Neural cell (in vitro differentiated cells): ENCODE data around the gene ISLR2.

Source experiments
- CTCF ChIP-seq: fragments of 450-650 bp; IDR thresholded peaks from 2 replicates; pipeline ENCODE4 v1.5.1; 2014; ENCODE audit warnings: antibody characterized with exemption, mild to moderate bottlenecking, moderate library complexity; ENCODE audit not compliant: poor library complexity, severe bottlenecking
- EP300 ChIP-seq: fragments of 450-650 bp; conservative IDR thresholded peaks from 2 replicates; pipeline ENCODE4 v1.6.1; 2014; ENCODE audit warnings: antibody characterized with exemption, mild to moderate bottlenecking, moderate library complexity; ENCODE audit not compliant: poor library complexity, severe bottlenecking
- EZH2 ChIP-seq: fragments of 200-600, 300-800 bp; shearing (Covaris generic), sonication (generic); IDR thresholded peaks from 2 replicates; pipeline ENCODE4 v1.6.1; 2014; ENCODE audit warnings: antibody characterized with exemption, low read length, borderline replicate concordance, mild to moderate bottlenecking; ENCODE audit not compliant: insufficient read depth, poor library complexity, severe bottlenecking
- POLR2AphosphoS5 ChIP-seq: IDR thresholded peaks from 2 replicates; pipeline ENCODE4 v1.6.1; 2012
- RAD21 ChIP-seq: fragments of 450-650 bp; conservative IDR thresholded peaks from 2 replicates; pipeline ENCODE4 v1.6.1; 2014; ENCODE audit warnings: antibody characterized with exemption, mild to moderate bottlenecking, moderate library complexity
- REST ChIP-seq: IDR thresholded peaks from 2 replicates; pipeline ENCODE4 v1.6.1; 2012; ENCODE audit warnings: borderline replicate concordance
- SMC3 ChIP-seq: fragments of 450-650 bp; conservative IDR thresholded peaks from 2 replicates; pipeline ENCODE4 v1.6.1; 2014; ENCODE audit warnings: antibody characterized with exemption, mild to moderate bottlenecking, moderate library complexity; ENCODE audit not compliant: poor library complexity
- TAF1 ChIP-seq: IDR thresholded peaks from 2 replicates; pipeline ENCODE4 v1.6.1; 2012; ENCODE audit warnings: low read depth

- TF ChIP-seq TAF1: no peak
- no peak for TF ChIP-seq CTCF
- no peak for TF ChIP-seq EZH2
- TF ChIP-seq RAD21: no peak
- no peak for TF ChIP-seq EP300
- TF ChIP-seq REST: peak; percentile 5
- no peak for TF ChIP-seq POLR2AphosphoS5
- no peak for TF ChIP-seq SMC3
Observed at GRCh38 chr15:74133694-74134386, 3.5 kb downstream of the ISLR2 start.
